CD4-positive, CD25-positive, alpha-beta regulatory T cell (primary cell): ENCODE measurements around the gene ENPP5. TPM values are rescaled to one million over a fixed set of nuclear protein-coding genes. Genes with fewer than 3 reads are reported as not detected.
A peak's percentile ranks its signal among the peaks of the same experiment; 100 is the strongest.

ENCODE experiments used
- ATAC-seq, 2 donors: fragments of 150-1000 bp; cut with Tn5 transposase; one replicate each; pipeline ENCODE4 v1.10.0; 2021; ENCODE audit warnings: low read depth in 2 of 2, moderate number of reproducible peaks in 2 of 2, moderate library complexity in 1 of 2
- DNase-seq, 3 donors: peaks; one replicate each; pipeline versions ENCODE4 v3.0.0 to v3.0.0-alpha.2; 2012 to 2022; ENCODE audit warnings: mixed read lengths in 1 of 3
- H3K27ac ChIP-seq: one replicate; pipeline ENCODE4 v1.7.0; 2013; ENCODE audit warnings: mild to moderate bottlenecking, low read length; ENCODE audit not compliant: insufficient read depth, poor library complexity, severe bottlenecking
- H3K27me3 ChIP-seq: one replicate; pipeline ENCODE4 v1.7.0; 2013; ENCODE audit warnings: low read length; ENCODE audit not compliant: control insufficient read depth, insufficient read depth
- H3K36me3 ChIP-seq: one replicate; pipeline ENCODE4 v1.7.0; 2013; ENCODE audit warnings: mild to moderate bottlenecking, low read length, moderate library complexity; ENCODE audit not compliant: control insufficient read depth, insufficient read depth
- H3K4me1 ChIP-seq: 2 replicates; pipeline ENCODE4 v1.7.0; 2013; ENCODE audit warnings: mild to moderate bottlenecking, low read length; ENCODE audit not compliant: insufficient read depth, control insufficient read depth, poor library complexity, severe bottlenecking
- H3K4me3 ChIP-seq: one replicate; pipeline ENCODE4 v1.7.0; 2013; ENCODE audit warnings: low read depth, mild to moderate bottlenecking, low read length, moderate library complexity
- H3K9me3 ChIP-seq, 2 experiments: 1 replicate in 1 of 2; 2 replicates in 1 of 2; pipeline ENCODE4 v1.7.0; 2013; ENCODE audit warnings: low read length in 2 of 2, mild to moderate bottlenecking in 1 of 2, moderate library complexity in 1 of 2; ENCODE audit not compliant: control insufficient read depth in 2 of 2
- H3K27ac Mint-ChIP-seq, 3 donors: one replicate each; pipeline ENCODE4 v1.8.0; 2020 to 2022; ENCODE audit warnings: mild to moderate bottlenecking in 3 of 3, mixed read lengths in 3 of 3, moderate library complexity in 2 of 3
- H3K27me3 Mint-ChIP-seq: one replicate; pipeline ENCODE4 v1.8.0; 2022; ENCODE audit warnings: mild to moderate bottlenecking, mixed read lengths
- H3K36me3 Mint-ChIP-seq: one replicate; pipeline ENCODE4 v1.8.0; 2020; ENCODE audit warnings: mixed read lengths
- H3K4me1 Mint-ChIP-seq, 4 donors: one replicate each; pipeline ENCODE4 v1.8.0; 2020 to 2022; ENCODE audit warnings: mixed read lengths in 4 of 4, mild to moderate bottlenecking in 1 of 4
- H3K4me3 Mint-ChIP-seq, 4 donors: one replicate each; pipeline ENCODE4 v1.8.0; 2020 to 2022; ENCODE audit warnings: mild to moderate bottlenecking in 4 of 4, mixed read lengths in 4 of 4, moderate library complexity in 3 of 4
- H3K9me3 Mint-ChIP-seq, 7 donors: one replicate each; pipeline ENCODE4 v1.8.0; 2020 to 2022; ENCODE audit warnings: mixed read lengths in 7 of 7, mild to moderate bottlenecking in 3 of 7, moderate library complexity in 2 of 7
- polyA plus RNA-seq, 4 donors: library from polyadenylated mRNA; unstranded; fragments of 300-500 nt; fragmentation: Illumina TruSeq; gene quantifications; one replicate each; pipeline ENCODE4 v1.2.3, GENCODE V29; 2021
- total RNA-seq: library from RNA; stranded (reverse); gene quantifications from one replicate; pipeline ENCODE4 v1.2.3, GENCODE V29; 2022

The ENPP5 gene
- total and polyA plus RNA-seq, 5 donors from 2014 or later = 0.14 to 0.20 TPM; not detected in 3

GRCh38 chr6:46199387-46199786, 28.6 kb upstream of the ENPP5 start:
- no peak overlapping the region for H3K27ac ChIP-seq
- Mint-ChIP-seq H3K27ac (no peak overlapping the region), H3K27me3 (peaks cover 6% of the 10 kb centered on the region), H3K4me1 (no peaks in the 10 kb centered on the region), H3K36me3 (no peaks in the 10 kb centered on the region), H3K9me3 (peaks cover 0 to 2% (median 0%) of the 10 kb centered on the region in 7 donors), H3K4me3 (no peak overlapping the region)
- H3K4me3 ChIP-seq = no peak overlapping the region
- H3K27me3 ChIP-seq = peaks cover 2% of the 10 kb centered on the region
- no peaks in the 10 kb centered on the region for H3K4me1 ChIP-seq
- ATAC-seq (no peak), DNase-seq (no peak)
- no peaks in the 10 kb centered on the region for H3K9me3 ChIP-seq
- H3K36me3 ChIP-seq = no peaks in the 10 kb centered on the region

GRCh38 chr6:46191961-46192360, 21.2 kb upstream of the ENPP5 start:
- no peak overlapping the region for H3K27ac ChIP-seq
- no peak overlapping the region for H3K4me3 ChIP-seq
- peaks cover 0 to 2% (median 0%) of the 10 kb centered on the region in 7 donors for H3K9me3 Mint-ChIP-seq
- ATAC-seq = no peak
- H3K27ac Mint-ChIP-seq = no peak overlapping the region
- peaks cover 5% of the 10 kb centered on the region for H3K27me3 ChIP-seq
- H3K9me3 ChIP-seq = no peaks in the 10 kb centered on the region
- no peaks in the 10 kb centered on the region for H3K36me3 Mint-ChIP-seq
- H3K4me1 ChIP-seq = no peaks in the 10 kb centered on the region
- no peak overlapping the region for H3K4me3 Mint-ChIP-seq
- DNase-seq = no peak
- H3K27me3 Mint-ChIP-seq = peaks cover 21% of the 10 kb centered on the region
- no peaks in the 10 kb centered on the region for H3K36me3 ChIP-seq
- no peaks in the 10 kb centered on the region for H3K4me1 Mint-ChIP-seq

- Mint-ChIP-seq H3K27ac (no peak overlapping the region), H3K9me3 (peaks cover 0 to 2% (median 0%) of the 10 kb centered on the region in 7 donors), H3K4me1 (no peaks in the 10 kb centered on the region), H3K27me3 (peaks cover 28% of the 10 kb centered on the region), H3K36me3 (no peaks in the 10 kb centered on the region), H3K4me3 (no peak overlapping the region)
- no peaks in the 10 kb centered on the region for H3K36me3 ChIP-seq
- no peak overlapping the region for H3K4me3 ChIP-seq
- no peaks in the 10 kb centered on the region for H3K4me1 ChIP-seq
- no peaks in the 10 kb centered on the region for H3K9me3 ChIP-seq
- no peak for ATAC-seq
- H3K27me3 ChIP-seq = peaks cover 9% of the 10 kb centered on the region
- DNase-seq = no peak
- no peak overlapping the region for H3K27ac ChIP-seq
Observed at GRCh38 chr6:46190889-46191288, 20.1 kb upstream of the ENPP5 start.

GRCh38 chr6:46189726-46190125, 18.9 kb upstream of the ENPP5 start:
- no peaks in the 10 kb centered on the region for H3K4me1 Mint-ChIP-seq
- H3K36me3 ChIP-seq = no peaks in the 10 kb centered on the region
- H3K4me3 ChIP-seq = no peak overlapping the region
- DNase-seq (no peak), ATAC-seq (no peak)
- no peaks in the 10 kb centered on the region for H3K4me1 ChIP-seq
- no peak overlapping the region for H3K27ac Mint-ChIP-seq
- no peak overlapping the region for H3K4me3 Mint-ChIP-seq
- peaks cover 0 to 2% (median 0%) of the 10 kb centered on the region in 7 donors for H3K9me3 Mint-ChIP-seq
- no peaks in the 10 kb centered on the region for H3K9me3 ChIP-seq
- H3K36me3 Mint-ChIP-seq = no peaks in the 10 kb centered on the region
- peaks cover 30% of the 10 kb centered on the region for H3K27me3 Mint-ChIP-seq
- H3K27me3 ChIP-seq = peaks cover 14% of the 10 kb centered on the region
- no peak overlapping the region for H3K27ac ChIP-seq

- Mint-ChIP-seq H3K4me3 (no peak overlapping the region), H3K9me3 (peaks cover 0 to 2% (median 0%) of the 10 kb centered on the region in 7 donors), H3K4me1 (no peaks in the 10 kb centered on the region), H3K36me3 (no peaks in the 10 kb centered on the region), H3K27ac (no peak overlapping the region), H3K27me3 (peaks cover 28% of the 10 kb centered on the region)
- Histone ChIP-seq H3K27ac (no peak overlapping the region), H3K9me3 (no peaks in the 10 kb centered on the region), H3K36me3 (no peaks in the 10 kb centered on the region), H3K27me3 (peaks cover 22% of the 10 kb centered on the region), H3K4me1 (no peaks in the 10 kb centered on the region), H3K4me3 (no peak overlapping the region)
- DNase-seq (no peak), ATAC-seq (no peak)
Observed at GRCh38 chr6:46186583-46186982, 15.8 kb upstream of the ENPP5 start.

GRCh38 chr6:46184114-46184513, 13.3 kb upstream of the ENPP5 start:
- Mint-ChIP-seq H3K36me3 (no peaks in the 10 kb centered on the region), H3K4me1 (no peaks in the 10 kb centered on the region), H3K9me3 (peaks cover 0 to 2% (median 0%) of the 10 kb centered on the region in 7 donors), H3K27me3 (peaks cover 28% of the 10 kb centered on the region), H3K27ac (no peak overlapping the region), H3K4me3 (no peak overlapping the region)
- DNase-seq (no peak), ATAC-seq (no peak)
- Histone ChIP-seq H3K27ac (no peak overlapping the region), H3K9me3 (no peaks in the 10 kb centered on the region), H3K4me3 (no peak overlapping the region), H3K27me3 (peaks cover 29% of the 10 kb centered on the region), H3K36me3 (no peaks in the 10 kb centered on the region), H3K4me1 (no peaks in the 10 kb centered on the region)

- no peak for ATAC-seq
- no peaks in the 10 kb centered on the region for H3K36me3 Mint-ChIP-seq
- Histone ChIP-seq H3K36me3 (no peaks in the 10 kb centered on the region), H3K27me3 (peaks cover 18% of the 10 kb centered on the region), H3K9me3 (no peaks in the 10 kb centered on the region), H3K27ac (no peak overlapping the region), H3K4me3 (no peak overlapping the region), H3K4me1 (no peaks in the 10 kb centered on the region)
- peaks cover 0 to 5% (median 3%) of the 10 kb centered on the region in 4 donors for H3K4me1 Mint-ChIP-seq
- H3K27ac Mint-ChIP-seq = no peak overlapping the region
- H3K4me3 Mint-ChIP-seq = no peak overlapping the region
- no peak for DNase-seq
- H3K9me3 Mint-ChIP-seq = peaks cover 0 to 2% (median 0%) of the 10 kb centered on the region in 7 donors
- H3K27me3 Mint-ChIP-seq = peaks cover 16% of the 10 kb centered on the region
Observed at GRCh38 chr6:46175976-46176375, 5.2 kb upstream of the ENPP5 start.

- peaks cover 0 to 6% (median 4%) of the 10 kb centered on the region in 4 donors for H3K4me1 Mint-ChIP-seq
- H3K27me3 Mint-ChIP-seq = peaks cover 18% of the 10 kb centered on the region
- Histone ChIP-seq H3K9me3 (no peaks in the 10 kb centered on the region), H3K4me1 (peaks cover 4% of the 10 kb centered on the region), H3K27me3 (peaks cover 16% of the 10 kb centered on the region), H3K36me3 (no peaks in the 10 kb centered on the region), H3K27ac (no peak overlapping the region), H3K4me3 (no peak overlapping the region)
- peaks cover 0 to 2% (median 0%) of the 10 kb centered on the region in 7 donors for H3K9me3 Mint-ChIP-seq
- no peak overlapping the region for H3K4me3 Mint-ChIP-seq
- H3K27ac Mint-ChIP-seq = no peak overlapping the region
- ATAC-seq = peak in 1 of 2 donors; percentile 35
- peak in 2 of 3 donors; percentile 15 to 54 for DNase-seq
- H3K36me3 Mint-ChIP-seq = no peaks in the 10 kb centered on the region
Observed at GRCh38 chr6:46175446-46175845, 4.7 kb upstream of the ENPP5 start.
